Right kidney (tissue), 9 donors: ENCODE measurements around the gene C2CD4A.
"Not testable (repeated sequence)": the region's sequence is repeated elsewhere in the genome, so short reads cannot be mapped to it uniquely, and the experiment has no call there.

ENCODE experiments used
- DNase-seq: peaks from one replicate; pipeline ENCODE4 v3.0.0-alpha.2; 2016
- long read RNA-seq, 8 donors: transcript quantifications; one replicate each; lab custom pipeline, GENCODE V29; 2026

Gene C2CD4A
- long read RNA-seq, donor 1: 0 reads
- long read RNA-seq, donor 2: 0 reads
- long read RNA-seq, donor 3: 0 reads
- long read RNA-seq, donor 4: 0 reads
- long read RNA-seq, donor 5: 0 reads
- long read RNA-seq, donor 6: 0 reads
- long read RNA-seq, donor 7: 0 reads
- long read RNA-seq, donor 8: 0 reads

GRCh38 chr15:62066663-62067447 lies at the start of gene C2CD4A:
TSS of gene C2CD4A (plus strand) at chr15:62066977. CDS start at chr15:62067614, 637 bp downstream.
- peak; percentile 69 for DNase-seq

DNA sequence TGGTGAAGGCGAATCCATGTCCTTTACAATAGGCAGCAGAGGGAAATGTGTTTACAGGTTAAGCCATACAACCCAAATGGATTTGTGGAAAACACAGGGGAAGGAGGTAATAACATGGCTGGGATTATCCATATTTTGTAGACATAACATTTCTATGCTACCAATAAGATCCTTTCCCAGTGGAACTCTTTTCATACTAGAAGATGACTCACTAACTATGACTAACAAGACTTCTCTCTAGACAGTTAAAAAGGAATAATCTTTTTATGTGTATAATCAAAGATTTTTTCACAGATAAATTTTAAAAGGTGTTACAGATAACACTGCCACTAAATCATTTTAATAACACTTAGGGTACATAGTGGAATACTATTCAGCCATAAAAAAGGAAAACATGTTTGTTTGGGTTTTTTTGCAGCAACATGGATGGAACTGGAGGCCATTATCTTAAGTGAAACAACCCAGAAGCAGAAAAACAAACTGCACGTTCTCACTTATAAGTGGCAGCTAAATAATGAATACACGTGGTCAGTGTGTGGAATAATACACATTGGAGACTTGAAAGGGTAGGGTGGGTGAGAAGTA lies 46.1 kb upstream of the C2CD4A start:
- DNase-seq: no peak

DNA sequence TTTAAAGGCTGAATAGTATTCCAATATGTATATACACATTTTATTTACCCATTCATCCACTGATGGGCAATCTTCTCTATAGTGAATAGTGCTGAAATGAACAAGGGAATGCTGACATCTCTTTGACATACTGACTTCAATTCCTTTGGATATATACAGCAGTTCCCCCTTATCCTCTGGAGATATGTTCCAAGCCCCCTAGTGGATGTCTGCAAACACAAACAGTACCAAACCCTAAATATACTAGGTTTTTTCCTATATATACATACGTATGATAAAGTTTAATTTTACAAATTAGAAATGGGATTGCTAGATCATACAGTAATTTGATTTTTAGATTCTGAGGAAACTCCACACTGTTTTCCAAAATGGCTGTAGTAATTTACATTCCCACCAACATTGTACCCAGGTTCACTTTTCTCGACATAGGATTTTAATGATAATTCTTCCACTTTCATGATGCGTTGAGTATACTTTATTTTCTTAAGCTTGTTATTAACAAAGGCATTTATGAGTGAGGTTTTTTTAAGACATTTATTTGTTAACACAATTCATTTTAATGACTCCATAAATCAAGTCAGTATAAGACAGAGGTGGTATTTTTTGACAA lies 44.7 kb upstream of the C2CD4A start:
- no peak for DNase-seq

DNA sequence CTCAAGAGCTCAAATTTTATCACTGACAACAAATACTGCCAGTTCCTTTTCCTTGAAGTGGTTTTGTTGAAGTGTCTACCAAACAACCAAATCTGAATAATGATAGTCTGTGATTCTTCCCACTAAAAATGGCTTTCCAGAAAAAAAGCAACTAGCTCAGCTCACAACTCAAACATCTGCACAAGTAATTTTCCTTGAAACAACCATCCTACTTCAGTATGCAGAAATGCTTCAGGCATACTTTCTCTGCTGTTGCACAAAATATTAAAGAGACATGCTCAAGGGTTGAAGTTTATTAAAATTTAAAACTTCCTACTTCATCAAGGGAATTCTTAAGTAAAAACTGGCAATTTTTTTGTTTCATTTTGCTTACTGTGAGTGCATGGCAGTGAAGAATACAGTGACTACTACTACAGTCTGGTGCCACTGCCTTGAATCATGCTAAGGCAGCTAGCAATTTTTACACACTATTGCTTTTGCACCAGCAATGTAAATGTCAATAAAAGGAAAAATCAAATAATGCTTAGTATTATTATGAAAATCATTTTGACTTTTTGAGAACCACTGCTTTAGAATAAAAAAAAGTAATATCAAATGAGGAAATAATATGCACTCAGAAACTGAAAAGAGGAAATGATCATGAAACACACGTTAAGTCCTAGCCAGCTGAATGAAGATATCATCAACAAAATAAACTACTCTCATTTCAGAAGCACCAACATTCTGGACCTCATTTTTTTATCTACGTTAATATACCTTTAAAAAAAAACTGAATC lies 40.1 kb upstream of the C2CD4A start:
- DNase-seq: no peak

DNA sequence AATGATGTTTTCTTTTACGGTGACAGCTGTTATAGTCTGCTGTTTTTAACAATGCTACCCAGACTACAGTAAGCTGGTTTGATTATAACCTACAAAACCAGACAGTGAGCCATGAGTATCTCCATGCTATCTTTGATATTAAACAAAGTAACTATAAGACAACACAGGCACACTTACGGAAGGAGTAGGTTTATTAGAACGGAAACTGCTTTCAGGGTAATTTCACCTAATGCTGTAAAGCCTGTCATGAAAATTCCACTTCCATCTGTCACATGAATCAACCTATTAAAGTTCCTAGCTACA lies 39.6 kb upstream of the C2CD4A start:
- no peak for DNase-seq

GRCh38 chr15:62027916-62028315 lies 38.9 kb upstream of the C2CD4A start:
- DNase-seq: no peak

GRCh38 chr15:62035256-62035924 lies 31.4 kb upstream of the C2CD4A start:
- no peak for DNase-seq

DNA sequence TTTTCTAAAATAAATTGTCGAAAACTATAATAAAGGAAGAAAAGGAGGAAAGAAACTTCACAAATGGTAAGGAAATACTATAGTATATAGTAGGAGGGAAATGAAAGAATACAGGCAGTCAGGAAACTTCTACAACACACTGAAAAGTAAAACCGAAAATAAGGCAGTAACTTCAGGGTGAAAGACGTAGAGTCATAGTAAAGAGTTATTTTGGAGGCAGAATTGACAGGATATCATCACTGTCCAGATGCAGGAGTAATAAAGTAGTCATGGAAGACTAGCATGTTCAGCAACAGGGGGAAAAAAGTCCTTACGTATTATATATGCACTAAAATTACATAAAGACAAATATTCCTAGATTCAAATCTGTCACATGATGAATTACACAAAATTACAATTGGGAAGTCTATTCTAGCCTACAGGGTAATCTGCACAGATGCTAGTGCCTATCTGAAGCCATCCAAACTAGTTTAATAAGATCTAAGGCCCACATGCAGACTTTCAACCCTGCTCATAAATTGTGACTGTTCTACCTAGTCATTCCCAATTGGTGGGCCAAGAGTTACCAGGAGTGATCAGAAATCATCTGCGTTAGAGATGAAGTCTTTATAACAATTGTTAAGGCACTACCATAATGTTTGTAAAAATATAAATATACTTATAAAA lies 20.6 kb upstream of the C2CD4A start:
- DNase-seq: no peak

- DNase-seq: no peak
Measured at GRCh38 chr15:62047282-62047827, 19.4 kb upstream of the C2CD4A start.

DNA sequence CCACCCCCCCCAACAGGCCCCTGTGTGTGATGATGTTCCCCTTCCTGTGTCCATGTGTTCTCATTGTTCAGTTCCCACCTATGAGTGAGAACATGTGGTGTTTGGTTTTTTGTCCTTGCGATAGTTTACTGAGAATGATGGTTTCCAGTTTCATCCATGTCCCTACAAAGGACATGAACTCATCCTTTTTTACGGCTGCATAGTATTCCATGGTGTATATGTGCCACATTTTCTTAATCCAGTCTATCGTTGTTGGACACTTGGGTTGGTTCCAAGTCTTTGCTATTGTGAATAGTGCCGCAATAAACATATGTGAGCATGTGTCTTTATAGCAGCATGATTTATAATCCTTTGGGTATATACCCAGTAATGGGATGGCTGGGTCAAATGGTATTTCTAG lies 18.5 kb upstream of the C2CD4A start:
- not testable (repeated sequence) for DNase-seq

DNA sequence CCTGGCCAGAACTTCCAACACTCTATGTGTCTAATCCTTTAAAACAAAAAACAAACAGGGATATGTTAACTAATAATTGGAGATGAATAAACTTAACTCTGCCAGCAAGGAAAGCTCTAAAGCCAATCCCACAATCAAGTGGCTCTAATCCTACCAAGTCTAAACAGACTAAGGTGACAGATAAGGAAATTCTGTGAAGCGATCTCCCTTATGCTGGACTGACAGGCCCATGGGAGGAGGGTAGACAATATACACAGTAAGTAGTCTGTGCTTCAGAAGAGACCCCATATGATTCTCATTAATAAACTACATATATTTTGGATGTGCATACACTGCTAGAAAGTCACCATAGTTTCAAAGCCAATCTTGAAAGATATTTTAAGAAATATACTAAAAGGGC lies 16.7 kb upstream of the C2CD4A start:
- no peak for DNase-seq

- no peak for DNase-seq
Measured at GRCh38 chr15:62051166-62051565, 15.6 kb upstream of the C2CD4A start.

DNA sequence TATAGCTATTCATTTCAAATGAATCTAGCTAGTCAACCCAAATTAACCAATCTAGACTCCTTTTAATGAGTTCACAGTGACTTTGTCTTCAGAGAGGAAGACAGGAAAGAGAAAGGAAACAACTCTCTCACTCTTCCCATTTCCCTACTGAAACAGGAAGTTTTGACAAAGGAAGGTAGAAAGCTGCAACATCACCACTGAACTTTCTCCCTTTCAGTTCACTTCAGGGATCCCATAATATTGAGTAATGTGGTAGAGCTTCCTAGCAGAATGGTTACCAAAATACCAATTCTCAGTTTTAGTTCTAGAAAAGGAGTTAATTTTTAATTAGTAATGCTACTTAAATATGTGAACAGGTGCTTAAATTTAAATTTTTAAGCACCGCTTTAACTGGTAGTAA lies 14.1 kb upstream of the C2CD4A start:
- DNase-seq: no peak

GRCh38 chr15:62053439-62054085 lies 13.2 kb upstream of the C2CD4A start:
- DNase-seq: no peak

DNA sequence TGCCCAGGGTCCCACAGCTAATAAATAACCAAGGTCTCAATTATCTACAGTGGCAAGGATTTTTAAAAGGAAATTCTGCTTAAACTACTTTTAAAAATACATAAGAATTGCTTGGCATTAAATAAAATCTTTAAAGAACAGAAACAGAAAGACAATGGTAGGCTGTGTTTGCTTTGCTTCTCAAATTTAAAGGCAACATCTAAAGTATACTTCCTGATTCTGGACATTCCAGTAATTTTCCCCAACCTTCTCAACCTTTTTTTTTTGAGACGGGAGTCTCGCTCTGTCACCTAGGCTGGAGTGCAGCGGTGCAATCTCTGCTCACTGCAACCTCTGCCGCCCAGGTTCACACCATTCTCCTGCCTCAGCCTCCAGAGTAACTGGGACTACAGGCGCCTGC lies 11.8 kb upstream of the C2CD4A start:
- DNase-seq: no peak

DNA sequence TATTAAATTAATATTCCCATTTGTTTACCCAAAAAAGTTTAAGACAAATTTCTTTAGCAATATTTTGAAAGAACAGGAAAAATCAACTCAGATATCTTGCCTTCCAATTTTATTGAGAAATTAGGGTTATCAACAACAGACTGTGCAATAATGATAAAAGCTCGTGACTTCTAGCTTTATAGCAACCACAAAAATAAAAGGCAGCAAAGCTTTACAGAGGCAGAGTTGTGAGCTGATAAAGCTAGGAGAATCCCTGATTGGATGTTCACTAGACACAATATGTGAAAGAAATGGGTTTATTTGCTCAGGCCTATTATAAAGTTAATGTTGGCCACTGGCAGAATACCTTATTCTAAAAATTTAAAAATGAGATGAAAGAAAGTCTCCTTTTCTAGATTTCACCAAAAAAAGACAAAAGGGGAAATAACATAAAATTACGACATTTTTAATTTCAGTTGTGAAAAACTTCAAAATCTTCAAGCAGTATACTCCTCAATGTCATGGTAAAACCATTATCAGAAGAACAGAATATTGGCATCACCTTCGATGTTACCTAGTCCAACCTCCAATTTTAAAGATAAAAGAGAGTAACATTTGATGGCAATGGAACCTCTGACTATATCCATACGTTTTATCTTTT lies 9.3 kb upstream of the C2CD4A start:
- DNase-seq: no peak

GRCh38 chr15:62058327-62059028 lies 8.3 kb upstream of the C2CD4A start:
- DNase-seq: no peak

DNA sequence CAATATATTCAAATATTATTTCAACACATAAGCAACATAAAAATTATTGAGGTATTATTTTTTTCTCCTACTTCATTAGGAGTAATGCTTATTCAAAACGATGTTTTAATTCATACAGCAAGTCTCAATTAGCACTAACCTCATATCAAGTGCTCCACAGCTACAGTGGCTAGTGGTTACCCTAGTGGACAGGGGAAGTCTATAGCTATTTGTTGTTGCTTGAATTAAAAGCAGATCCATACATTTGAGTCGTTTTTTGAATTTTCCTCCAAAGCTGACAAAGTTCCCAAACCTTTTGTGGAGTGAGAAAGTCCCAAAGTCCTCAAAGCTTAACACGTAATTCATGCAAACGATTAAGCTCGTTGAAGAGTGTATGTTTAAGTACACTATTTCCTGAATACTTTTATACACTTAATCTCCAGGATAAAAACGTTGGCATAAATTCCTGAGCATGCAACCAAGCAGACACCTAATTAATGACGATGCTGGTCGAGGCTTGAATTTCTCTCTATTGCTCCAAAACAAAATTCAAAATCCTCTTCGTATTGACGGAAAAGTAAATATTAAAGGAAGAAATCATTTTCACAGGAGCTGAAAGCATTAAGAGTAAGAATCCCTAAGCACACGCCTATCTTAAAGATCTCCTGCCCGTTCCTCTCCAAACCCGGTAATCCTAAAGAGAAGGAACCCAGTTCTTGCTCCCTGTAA lies 7.5 kb upstream of the C2CD4A start:
- DNase-seq: no peak

DNA sequence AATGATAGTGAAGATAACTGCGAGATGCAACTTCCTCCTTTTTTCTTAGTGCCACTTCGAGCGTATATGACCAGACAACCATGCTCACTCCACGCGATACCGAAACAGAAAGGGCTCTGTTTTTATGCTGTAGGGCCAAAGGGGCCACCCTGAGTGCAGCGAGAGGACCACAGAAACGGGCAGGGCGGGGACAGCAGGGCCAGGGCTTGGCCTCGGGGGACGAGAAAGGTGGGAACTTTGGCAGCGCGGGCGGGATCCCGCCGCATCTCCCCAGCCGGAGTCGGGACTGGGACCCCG lies 7.0 kb upstream of the C2CD4A start:
- no peak for DNase-seq
